ENCODE results near the gene CERT1.
"Not testable (repeated sequence)": the region's sequence is repeated elsewhere in the genome, so short reads cannot be mapped to it uniquely, and the experiment has no call there.

CERT1 gene

DNA sequence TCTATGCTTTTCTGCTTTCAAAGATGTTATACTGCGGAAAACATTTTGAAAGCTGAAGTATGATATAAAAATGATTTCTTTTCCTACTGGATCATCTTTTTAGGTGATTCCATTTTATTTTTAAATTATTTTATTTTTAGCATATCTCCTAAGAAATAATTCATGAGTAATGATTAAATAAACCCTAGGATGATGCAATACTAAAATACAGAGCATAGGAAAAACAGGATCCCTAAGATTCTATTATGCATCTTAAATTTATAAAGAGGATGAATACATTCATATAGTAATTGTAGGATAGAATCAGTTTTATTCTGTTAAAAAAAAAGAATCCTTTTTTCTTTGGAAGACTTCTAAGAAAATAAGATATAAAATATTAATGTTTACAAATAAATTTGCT lies 11.1 kb upstream of the CERT1 start:
- no peak for DNase-seq (ENCODE audit: low spot score)

DNA sequence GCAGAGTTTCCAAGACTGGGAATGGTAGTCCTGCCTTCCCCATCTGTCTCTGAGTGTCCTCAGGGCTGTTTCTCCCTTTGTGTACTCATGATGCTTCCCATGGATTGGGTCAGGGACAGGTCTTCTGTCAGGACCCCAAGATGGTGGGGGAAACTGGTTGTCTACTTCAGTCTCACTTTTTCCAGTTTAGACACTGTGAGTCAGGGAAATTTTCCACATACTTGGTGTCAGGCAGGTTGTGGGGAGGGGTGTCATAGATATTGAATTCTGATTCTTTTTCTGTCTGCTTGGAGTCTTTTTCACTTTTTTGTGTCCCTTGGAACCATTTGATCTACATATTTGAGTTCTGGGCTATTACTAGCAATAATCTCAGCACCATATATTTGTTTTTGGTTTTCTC lies 10.6 kb upstream of the CERT1 start:
- no peak for DNase-seq (ENCODE audit: low spot score)

DNA sequence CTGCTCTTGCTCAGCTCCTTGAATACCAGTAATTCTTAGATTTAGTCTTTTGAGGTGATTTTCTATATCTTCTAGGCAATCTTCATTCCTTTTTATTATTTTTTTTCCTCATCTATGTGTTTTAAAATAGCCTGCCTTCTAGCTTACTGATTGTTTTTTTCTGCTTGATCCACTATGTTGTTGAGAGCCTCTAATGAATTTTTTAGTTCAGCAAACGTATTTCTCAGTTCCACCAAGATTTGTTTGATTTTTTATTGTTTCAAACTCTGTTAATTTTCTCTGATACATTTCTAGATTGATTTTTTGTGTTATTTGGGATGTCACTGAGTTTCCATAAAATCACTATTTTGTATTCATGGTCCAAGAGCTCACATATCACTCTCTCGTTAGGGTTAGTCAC lies 9.8 kb upstream of the CERT1 start:
- DNase-seq (ENCODE audit: low spot score) = no peak

DNA sequence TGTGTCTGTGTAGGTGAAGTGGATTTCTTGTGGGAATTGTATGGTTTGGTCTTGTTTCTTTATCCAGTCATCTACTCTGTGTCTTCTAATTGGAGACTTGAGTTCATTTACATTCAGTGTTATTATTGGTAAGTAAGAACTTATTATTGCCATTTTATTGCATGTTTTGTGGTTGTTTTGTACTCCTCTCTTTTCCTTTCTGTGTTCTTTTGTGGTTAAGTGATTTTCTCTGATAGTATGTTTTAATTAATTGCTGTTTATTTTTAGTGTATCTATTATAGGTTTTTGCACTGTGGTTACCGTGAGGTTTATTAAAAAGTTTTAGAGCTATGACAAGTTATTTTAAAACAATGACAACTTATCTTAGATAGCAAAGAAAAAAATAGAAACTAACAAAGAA lies 8.3 kb upstream of the CERT1 start:
- no peak for DNase-seq (ENCODE audit: low spot score)

DNA sequence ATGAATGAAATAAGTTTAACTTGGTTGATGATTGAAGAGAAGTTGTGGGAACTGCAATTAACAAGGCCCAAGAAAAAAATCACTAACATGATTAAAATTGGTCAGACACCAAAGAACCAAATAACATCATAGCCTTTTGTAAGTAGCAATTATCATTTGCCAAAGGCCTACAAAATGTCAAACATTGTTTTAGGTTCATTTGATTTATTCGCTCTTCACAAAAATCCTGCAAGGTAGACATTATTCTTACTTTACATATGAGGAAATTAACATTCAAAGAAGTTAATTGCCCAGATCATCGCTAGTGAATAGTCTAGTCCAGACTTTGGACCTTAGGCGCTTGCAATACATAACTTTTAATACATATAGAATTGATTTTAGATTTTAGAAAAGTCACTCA lies 2.9 kb upstream of the CERT1 start:
- no peak for DNase-seq (ENCODE audit: low spot score)

DNA sequence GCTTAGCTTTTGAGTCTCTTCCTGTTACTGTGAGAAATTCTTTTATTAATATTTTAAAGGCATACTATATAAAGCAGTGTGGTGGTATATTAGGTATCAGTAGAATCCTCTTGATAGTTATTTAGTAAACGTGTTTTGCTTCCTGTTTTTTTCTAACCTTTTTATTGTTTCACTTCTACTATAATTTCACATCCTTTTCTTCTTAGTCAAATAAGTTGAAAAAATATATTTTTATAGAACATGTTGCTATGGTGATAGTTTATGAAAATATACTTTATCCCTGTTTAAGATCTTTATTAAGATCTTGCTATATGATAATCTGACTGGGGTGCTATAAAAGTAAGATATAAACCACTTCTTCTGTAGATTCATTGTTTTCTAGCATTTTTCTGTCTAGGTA lies 2.4 kb upstream of the CERT1 start:
- DNase-seq (ENCODE audit: low spot score) = no peak

DNA sequence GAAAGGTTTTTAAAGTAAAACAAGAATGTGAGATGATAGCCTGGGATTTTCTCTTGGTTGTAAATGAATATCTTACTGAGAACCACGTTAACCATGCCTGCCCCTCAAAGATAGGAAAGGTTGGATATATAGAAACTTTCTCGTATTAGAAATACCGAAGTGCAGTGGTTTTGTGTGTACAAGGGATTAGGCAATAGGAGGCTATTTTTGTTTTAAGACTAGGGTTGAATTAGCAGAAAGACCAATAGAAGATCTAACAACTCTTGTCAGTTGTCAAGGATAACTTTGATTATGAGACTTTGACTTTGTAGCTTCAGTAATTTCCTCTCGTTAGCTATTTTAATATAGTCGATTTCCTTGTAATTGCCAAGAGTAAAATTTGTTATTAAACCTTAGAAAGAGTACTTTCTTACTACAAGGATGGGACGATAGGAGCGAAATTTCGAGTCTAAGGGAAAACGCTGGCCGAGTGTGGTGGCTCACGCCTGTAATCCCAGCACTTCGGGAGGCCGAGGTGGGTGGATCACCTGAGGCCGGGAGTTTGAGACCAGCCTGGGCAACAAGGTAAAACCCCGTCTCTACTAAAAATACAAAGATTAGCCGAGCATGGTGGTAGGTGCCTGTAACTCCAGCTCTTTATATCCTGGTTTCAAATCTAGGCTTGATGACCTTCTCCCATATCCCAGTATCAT lies 1.1 kb upstream of the CERT1 start:
- no peak for DNase-seq (ENCODE audit: low spot score)

DNA sequence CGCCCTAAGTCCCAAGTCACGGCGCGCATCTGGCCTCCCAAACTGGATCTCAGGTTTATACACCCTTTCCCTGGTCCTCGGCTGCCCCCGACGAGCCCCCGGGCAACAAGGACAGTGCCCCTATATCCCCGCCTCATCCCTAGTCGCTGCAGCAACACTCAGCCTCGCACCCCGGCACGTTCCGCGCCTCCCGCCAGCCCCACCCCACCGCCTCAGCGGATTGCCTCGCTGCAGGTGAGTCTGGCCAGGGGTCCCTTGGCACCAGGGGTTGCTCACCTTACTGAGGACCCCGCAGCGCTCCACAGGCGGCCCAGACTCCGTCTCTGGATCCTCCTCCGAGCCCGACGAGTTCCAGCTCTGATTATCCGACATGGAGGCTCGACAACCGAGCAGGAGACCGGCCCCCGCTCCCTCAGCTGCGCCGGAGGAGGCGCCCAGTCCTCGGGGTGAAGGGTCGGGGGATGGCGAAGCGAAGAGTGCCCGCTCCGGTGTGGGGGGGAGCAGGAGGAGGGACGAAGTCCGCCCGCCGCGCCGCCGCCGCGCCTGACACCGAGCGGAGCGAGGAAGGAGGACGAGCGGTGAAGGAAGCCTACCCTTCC lies 494 bp downstream of the CERT1 start:
- DNase-seq (ENCODE audit: low spot score) = peak; percentile 70

DNA sequence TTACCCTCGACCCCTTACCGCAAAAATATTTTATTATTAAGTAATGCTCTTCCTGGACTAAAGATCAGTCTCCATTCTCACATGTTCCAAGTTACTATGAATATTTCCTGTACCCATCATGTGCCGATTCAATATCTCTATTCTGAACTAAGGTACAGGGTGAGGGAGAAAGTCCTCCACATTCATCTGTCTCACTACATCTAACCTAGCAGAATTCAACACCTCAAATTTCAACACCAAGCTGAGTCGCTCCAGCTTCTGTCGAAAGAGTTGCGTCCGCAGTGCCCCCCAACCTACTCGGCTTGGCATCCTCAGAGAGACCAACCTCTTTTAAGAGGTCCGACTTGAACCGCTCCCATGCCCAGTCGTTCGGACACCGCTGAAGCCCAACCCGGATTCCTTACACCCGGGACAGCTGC lies 1.0 kb downstream of the CERT1 start:
- DNase-seq (ENCODE audit: low spot score) = no peak

DNA sequence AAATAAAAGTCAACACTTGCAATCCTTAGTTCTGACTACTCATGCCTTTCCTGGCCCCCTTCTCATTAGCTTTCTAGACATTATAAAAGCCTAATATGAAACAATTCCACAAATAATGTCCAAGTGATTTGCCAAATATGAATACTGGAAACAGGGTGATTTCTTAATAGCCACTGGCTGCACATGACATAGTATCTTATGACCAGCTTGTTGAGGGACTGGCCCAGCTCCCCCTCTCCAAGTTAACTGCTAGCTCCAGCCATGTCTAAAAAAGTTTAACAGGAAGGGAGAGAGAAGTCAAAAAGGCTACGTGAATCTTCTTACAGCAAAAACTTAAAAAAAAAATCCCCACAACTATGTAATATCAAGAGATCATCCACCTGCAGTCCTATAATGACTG lies 1.5 kb downstream of the CERT1 start:
- DNase-seq (ENCODE audit: low spot score) = no peak

DNA sequence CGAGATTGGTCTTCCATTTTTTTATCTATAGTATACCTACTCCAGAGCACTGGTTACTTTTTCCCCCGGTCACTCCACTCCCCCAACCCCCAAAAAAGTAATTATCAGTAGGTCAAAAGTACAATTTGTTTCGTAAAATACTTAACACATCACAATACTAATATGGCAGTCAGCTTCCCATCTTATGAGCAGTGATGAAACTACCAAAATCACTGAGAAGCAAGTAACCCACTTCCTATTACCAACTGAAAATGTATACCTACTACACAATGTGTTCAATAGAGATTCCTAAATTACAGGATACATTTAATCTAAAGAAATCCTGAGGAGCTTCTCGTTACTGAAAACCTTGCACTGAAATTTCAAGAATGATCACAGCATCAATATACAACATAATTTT lies 1.9 kb downstream of the CERT1 start:
- no peak for DNase-seq (ENCODE audit: low spot score)

DNA sequence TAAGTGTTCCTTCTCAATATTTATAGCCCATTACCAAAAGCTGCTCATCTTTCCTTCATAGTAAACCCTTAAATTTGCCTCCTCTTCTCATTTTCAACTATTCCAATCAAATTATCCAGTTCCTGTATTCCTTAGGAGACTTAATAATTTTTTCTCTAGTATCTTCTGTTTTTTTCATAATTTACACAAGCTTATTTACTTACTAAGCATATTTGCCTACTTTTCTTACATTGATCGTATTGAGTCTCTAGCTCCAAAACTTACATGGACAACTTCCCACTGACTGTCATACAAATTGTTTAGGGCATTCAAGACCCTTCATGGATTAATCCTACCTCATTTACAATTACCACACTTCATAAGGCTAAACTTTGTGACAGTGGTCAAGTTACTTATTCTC lies 3.6 kb downstream of the CERT1 start:
- DNase-seq (ENCODE audit: low spot score) = no peak

DNA sequence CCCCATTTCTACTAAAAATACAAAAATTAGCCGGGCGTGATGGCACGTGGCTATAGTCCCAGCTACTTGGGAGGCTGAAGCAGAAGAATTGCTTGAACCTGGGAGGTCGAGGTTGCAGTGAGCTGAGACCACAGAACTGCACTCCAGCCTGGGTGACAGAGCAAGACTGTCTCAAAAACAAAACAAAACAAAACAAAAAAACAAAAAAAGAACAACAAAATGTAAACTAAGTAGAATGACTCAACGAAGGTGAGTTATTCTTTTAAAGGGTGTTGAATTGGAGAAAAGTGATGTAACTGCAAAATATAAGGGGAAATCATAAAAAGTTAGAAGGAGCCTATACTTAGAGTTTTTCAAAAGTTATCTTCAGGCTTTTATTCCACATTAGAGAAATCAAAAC lies 6.3 kb downstream of the CERT1 start:
- not testable (repeated sequence) for DNase-seq (ENCODE audit: low spot score)

DNA sequence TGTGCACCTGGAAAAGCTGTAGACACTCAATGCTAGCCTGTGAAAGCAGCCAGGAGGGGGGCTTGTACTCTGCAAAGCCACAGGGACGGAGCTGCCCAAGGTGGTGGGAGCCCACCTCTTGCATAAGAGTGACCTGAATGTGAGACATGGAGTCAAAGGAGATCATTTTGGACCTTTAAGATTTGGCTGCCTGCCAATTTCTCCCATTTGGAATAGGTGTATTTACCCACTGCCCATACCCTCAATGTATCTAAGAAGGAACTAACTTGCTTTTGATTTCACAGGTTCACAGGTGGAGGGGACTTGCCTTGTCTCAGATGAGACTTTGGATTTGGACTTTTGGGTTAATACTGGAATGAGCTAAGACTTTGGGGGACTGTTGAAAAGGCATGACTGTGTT lies 12.6 kb downstream of the CERT1 start:
- DNase-seq (ENCODE audit: low spot score) = not testable (repeated sequence)

DNA sequence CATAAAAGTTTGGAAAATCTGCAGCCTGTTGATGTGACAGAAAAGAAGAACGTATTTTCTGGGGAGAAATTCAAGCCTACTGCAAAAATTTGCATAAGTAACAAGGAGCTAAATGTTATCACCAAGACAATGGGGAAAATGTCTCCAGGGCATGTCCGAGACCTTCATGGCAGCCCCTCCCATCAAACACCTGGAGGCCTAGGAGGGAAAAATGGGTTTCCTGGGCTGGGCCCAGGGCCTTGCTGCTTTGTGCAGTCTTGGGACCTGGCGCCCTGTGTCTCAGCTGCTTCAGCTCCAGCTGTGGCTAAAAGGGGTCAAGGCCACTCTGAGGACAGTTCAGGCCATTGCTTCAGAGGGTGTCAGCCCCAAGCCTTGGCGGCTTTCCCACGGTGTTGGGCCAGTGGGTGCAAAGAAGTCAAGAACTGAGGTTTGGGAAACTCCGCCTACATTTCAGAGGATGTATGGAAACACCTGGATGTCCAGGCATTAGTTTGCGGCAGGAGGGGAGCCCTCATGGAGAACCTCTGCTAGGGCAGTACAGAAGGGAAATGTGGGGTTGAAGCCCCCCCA lies 13.1 kb downstream of the CERT1 start:
- no peak for DNase-seq (ENCODE audit: low spot score)

DNA sequence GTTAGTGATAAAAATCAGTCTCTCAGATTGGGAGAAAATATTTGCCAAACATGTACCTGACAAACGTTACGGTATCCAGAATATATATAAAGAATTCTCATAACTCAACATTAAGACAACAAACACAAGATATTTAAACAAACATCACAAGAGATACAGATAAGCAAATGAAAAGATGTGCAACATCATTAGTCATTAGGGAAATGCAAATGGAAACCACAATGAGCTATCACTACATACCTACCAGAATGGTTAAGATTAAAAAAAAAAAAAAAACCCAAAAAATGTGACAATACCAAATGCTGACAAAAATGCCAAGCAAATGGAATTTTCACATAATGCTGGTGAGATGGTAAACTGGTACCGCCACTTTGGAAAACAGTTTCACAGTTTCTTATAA lies 15.4 kb downstream of the CERT1 start:
- DNase-seq (ENCODE audit: low spot score) = no peak

DNA sequence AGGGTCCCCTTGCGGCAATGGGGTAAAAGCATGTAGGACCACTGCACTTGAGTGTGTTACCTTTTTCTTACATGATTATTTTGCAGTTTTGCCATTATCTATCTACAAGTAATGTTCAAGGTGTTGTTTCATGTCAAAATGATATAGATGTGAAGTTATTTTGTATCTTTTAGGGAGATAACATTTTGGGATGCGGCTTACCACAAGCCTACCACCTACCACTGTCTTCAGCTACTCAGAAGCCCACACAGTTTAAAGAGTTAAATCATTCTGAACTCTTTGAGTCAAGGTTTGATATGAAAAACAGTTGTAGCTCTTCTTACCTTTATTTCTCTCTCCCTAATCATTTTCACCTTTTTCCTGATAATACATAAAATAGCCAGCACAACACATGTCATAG lies 19.8 kb downstream of the CERT1 start:
- no peak for DNase-seq (ENCODE audit: low spot score)

DNA sequence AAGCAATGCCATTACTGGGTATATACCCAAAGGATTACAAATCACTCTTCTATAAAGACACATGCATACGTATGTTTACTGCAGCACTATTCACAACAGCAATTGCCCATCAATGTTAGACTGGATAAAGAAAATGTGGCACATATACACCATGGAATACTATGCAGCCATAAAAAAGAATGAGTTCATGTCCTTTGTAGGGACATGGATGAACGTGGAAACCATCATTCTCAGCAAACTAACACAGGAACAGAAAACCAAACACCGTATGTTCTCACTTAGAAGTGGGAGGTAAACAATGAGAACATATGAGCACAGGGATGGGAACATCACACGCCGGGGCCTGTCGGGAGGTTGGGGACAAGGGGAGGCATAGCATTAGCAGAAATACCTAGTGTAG lies 21.6 kb downstream of the CERT1 start:
- not testable (repeated sequence) for DNase-seq (ENCODE audit: low spot score)

DNA sequence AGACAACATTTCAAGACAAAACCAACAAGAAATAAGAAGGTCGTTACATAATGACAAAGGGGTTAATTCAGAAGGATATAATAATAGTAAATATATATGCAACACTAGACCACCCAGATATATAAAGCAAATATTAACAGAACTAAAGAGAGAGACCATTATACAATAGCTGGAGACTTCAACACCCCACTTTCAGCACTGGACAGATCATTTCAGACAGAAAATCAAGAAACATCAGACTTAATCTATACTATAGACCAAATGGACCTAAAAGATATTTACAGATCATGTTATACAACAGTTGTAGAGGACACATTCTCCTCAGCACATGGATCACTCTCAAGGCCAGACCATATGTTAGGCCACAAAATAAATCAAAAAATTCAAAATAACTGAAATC lies 26.8 kb downstream of the CERT1 start:
- DNase-seq (ENCODE audit: low spot score) = no peak

DNA sequence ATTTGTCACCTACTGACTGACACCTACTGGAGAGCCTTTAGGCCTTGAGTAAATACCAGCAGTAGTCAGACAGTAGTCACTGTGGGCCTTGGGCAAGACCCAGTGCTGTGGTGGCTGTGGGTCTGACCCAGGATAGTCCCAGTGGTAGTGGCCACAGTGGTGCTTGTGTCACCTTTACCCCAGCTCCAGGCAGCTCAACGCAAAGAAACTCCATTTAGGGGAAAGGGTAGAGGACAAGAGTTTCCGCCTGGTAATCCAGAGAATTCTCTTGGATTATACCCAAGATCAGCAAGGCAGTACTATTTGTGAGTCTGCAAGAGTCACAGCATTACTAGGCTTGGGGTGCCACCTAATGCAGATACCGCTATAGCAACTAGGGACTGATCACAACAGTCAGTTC lies 28.9 kb downstream of the CERT1 start:
- DNase-seq (ENCODE audit: low spot score) = no peak

DNA sequence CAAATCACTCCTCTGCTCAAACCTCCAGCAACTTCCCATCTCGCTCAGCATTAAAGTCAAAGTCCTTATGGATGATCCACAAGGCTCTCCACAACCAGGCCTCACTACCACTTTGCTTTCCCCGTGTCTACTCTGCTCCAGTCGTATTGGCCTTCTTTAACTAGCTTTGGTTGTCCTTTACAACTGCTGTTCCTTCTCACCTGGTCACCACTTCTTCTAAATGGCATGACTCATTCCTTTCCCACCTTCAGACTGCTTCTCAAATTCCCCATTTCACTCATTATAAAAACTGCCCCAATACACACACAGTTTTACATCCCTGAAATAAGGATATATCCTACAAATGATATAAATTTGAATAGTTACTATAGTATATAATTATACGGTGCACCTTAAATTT lies 30.4 kb downstream of the CERT1 start:
- DNase-seq (ENCODE audit: low spot score) = no peak

DNA sequence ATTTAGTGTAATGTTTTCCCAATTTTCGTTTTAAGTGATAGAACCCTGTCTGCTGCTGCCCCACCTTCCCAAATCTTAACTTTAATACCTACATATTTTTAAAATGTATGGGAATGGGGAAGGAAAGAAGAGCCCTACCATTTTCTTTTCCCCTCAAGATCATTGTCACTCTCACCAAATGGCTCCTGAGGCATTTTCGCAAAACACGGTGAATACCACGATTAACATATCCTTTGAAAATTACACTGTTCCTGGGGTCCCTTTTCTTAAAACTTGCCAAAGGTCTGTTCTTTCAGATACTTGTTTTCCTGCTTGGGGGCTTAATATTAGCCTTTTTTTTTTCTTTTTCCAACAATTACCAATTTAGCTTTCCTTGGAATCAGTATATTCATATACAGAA lies 36.1 kb downstream of the CERT1 start:
- DNase-seq (ENCODE audit: low spot score) = no peak

DNA sequence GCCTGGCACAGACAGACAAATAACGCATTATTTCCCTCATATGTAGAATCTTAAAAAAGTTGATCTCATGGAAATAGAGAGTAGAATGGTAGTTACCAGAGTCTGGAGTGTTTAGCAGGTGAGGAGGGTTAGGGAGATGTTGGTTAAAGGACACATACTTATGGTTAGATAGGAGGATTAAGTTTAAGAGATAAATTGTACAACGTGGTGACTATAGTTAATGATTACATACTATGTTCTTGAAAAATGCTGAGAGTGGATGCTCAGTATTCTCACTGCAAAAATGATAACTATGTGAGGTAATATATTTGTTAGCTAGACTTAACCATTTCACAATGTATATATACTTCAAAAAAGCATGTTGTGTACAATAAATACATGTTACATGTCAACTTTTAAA lies 38.0 kb downstream of the CERT1 start:
- DNase-seq (ENCODE audit: low spot score) = no peak

DNA sequence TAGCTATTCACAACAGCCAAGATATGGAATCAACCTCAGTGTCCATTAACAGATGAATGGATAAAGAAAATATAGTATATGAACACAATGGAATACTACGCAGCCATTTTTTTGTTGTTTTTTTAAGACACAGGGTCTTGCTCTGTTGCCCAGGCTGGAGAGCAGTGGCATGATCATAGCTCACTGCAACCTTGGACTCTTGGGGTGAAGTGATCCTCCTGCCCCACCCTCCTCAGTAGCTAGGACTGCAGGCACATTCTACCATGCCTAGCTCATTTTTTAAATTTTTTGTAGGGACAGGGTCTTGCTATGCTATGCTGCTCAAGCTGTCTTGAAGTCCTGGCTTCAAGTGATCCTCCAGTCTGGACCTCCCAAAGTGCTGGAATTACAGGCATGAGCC lies 38.5 kb downstream of the CERT1 start:
- DNase-seq (ENCODE audit: low spot score) = no peak

Measured in left forelimb (tissue), 1 donor.